ENCODE results near the gene NUDT14. TPM values are rescaled to one million over a fixed set of nuclear protein-coding genes. Genes with fewer than 3 reads are reported as not detected.

Gene NUDT14
- total RNA-seq, 3 donors from 2014 or later = 26.9 to 46.7 (median 37.9) TPM

DNA sequence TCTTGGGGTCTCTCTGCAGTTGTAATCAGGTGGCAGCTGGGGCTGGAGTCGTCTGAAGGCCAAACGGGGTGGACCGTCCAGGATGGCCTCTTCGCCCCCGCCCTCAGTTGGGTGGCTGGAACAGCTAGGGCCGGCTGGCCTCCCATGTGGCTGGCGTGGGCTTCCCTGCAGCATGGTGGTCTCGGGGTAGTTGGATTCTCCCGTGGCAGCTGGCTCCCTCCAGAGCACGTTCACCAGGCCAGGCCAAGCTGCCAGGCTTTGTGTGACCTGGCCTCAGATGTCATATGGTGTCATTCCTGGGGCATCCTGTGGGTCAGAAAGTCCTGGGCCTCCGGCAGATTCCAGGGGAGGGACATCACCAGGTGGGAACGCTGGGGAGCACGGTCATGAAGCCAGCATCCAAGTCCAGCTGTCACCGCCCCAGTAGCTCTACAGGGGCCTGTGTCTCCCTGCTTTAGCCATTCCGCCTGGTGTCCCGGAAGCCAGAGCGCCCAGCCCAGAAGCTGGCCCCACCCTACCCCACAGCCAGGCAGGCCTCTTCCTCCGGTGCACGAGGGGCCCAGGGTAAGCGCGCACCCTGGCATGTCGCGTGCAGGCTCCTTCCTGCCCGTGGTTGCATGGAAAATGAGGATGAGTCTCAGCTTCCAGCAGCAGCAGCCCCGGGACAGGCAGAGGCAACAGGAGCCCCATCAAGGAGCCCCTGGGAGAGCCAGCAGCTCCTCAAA, 1.3 kb upstream of the NUDT14 start:
- H3K4me3 ChIP-seq = no peak overlapping the region
- ATAC-seq = no peak
- intact Hi-C loops (cut with DNase I, micrococcal nuclease) = no loop called here

GRCh38 chr14:105181549-105182295, 610 bp upstream of the NUDT14 start:
- Histone ChIP-seq H3K36me3 (ENCODE audit: low read depth) (no peaks in the 10 kb centered on the region), H3K9me3 (no peaks in the 10 kb centered on the region), H3K4me1 (ENCODE audit: low read depth) (peaks cover 12% of the 10 kb centered on the region), H3K4me3 (no peak overlapping the region)
- no peak for ATAC-seq
- TF ChIP-seq, protein P1, sequence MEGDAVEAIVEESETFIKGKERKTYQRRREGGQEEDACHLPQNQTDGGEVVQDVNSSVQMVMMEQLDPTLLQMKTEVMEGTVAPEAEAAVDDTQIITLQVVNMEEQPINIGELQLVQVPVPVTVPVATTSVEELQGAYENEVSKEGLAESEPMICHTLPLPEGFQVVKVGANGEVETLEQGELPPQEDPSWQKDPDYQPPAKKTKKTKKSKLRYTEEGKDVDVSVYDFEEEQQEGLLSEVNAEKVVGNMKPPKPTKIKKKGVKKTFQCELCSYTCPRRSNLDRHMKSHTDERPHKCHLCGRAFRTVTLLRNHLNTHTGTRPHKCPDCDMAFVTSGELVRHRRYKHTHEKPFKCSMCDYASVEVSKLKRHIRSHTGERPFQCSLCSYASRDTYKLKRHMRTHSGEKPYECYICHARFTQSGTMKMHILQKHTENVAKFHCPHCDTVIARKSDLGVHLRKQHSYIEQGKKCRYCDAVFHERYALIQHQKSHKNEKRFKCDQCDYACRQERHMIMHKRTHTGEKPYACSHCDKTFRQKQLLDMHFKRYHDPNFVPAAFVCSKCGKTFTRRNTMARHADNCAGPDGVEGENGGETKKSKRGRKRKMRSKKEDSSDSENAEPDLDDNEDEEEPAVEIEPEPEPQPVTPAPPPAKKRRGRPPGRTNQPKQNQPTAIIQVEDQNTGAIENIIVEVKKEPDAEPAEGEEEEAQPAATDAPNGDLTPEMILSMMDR (IDR thresholded peaks at IDR 0.05) = no peak
- intact Hi-C loops (cut with DNase I, micrococcal nuclease) = no loop called here
- no peak for DNase-seq

More for the DNA sequence above, 1.3 kb upstream of the NUDT14 start:
- Histone ChIP-seq H3K4me1 (ENCODE audit: low read depth) (peaks cover 12% of the 10 kb centered on the region), H3K9me3 (no peaks in the 10 kb centered on the region), H3K36me3 (ENCODE audit: low read depth) (no peaks in the 10 kb centered on the region)
- no peak for DNase-seq
- TF ChIP-seq, protein P1 (IDR thresholded peaks at IDR 0.05) = no peak

DNA sequence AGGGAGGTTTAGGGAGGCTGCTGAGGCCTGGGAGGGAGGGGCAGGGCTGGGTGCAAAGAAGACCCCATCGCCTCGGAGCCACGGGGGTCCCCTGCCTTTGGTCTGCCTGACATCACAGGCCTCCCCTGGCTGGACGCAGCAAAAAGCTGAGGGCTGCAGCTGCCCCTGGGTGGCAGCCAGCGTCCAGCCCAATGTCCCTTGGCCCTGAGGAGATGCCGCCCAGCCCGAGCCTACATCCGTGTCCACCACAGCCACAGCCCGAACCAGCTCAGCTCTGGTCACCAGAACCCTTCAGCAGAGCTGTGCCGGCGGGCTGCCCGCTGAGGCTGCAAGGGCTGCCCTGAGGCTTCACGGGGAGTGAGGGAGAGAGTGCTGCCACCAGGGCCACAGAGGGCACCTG, 1.9 kb downstream of the NUDT14 start:
- Histone ChIP-seq H3K9me3 (no peaks in the 10 kb centered on the region), H3K4me1 (ENCODE audit: low read depth) (peaks cover 12% of the 10 kb centered on the region), H3K36me3 (ENCODE audit: low read depth) (no peaks in the 10 kb centered on the region), H3K4me3 (no peak overlapping the region)
- intact Hi-C loops (cut with DNase I, micrococcal nuclease) = no loop called here
- no peak for ATAC-seq
- no peak for DNase-seq
- TF ChIP-seq, protein P1 (IDR thresholded peaks at IDR 0.05) = no peak

DNA sequence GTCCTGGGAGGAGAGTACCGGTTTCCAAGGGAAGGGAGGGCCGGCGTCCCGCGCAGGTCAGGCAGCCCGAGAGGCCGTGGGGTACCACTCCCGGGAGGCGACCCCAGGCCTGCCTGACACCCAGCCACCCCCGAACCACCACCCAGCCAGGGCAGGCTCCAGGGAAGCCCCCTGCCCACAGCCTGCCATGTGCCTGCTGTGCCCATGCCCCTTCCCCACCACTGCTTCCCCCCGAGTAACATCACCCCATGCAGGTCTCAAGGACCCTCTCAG, 2.3 kb downstream of the NUDT14 start:
- TF ChIP-seq, protein P1 (IDR thresholded peaks at IDR 0.05) = no peak
- ATAC-seq (no peak), DNase-seq (no peak)
- no peaks in the 10 kb centered on the region for H3K9me3 ChIP-seq
- H3K4me1 ChIP-seq (ENCODE audit: low read depth) = peaks cover 12% of the 10 kb centered on the region
- no peak overlapping the region for H3K4me3 ChIP-seq
- no peaks in the 10 kb centered on the region for H3K36me3 ChIP-seq (ENCODE audit: low read depth)
- intact Hi-C loops (cut with DNase I, micrococcal nuclease) = no loop called here

- Histone ChIP-seq H3K4me1 (ENCODE audit: low read depth) (peaks cover 12% of the 10 kb centered on the region), H3K36me3 (ENCODE audit: low read depth) (no peaks in the 10 kb centered on the region), H3K9me3 (no peaks in the 10 kb centered on the region), H3K4me3 (no peak overlapping the region)
- intact Hi-C loops (cut with DNase I, micrococcal nuclease) = no loop called here
- TF ChIP-seq, protein P1 (IDR thresholded peaks at IDR 0.05) = no peak
- ATAC-seq (no peak), DNase-seq (no peak)
Measured at GRCh38 chr14:105178069-105178867, 2.8 kb downstream of the NUDT14 start.
